ENCODE results near the gene CLMN. TPM values are rescaled to one million over a fixed set of nuclear protein-coding genes. Genes with fewer than 3 reads are reported as not detected.
A peak's percentile ranks its signal among the peaks of the same experiment; 100 is the strongest.

The CLMN gene
- total and polyA plus RNA-seq, 8 donors, result 5.3 to 42.9 (median 20.1) TPM

GRCh38 chr14:95227279-95227860 lies 92.3 kb downstream of the CLMN start:
- 21 to 48% (median 28%) methylated on average over 19 of the region's 19 CpGs for WGBS, 5 donors
- peak overlapping the region; percentile 23 to 65 (median 44) for H3K27ac ChIP-seq
- no peaks in the 10 kb centered on the region for H3K27me3 ChIP-seq
- H3K36me3 ChIP-seq, result peaks cover 0 to 4% (median under 1%) of the 10 kb centered on the region in 4 donors
- H3K4me3 ChIP-seq, result no peak overlapping the region
- H3K4me1 ChIP-seq, result peaks cover 9 to 25% (median 21%) of the 10 kb centered on the region in 4 donors
- TF ChIP-seq CTCF (IDR thresholded peaks at IDR 0.05), result no peak
- no peak for TF ChIP-seq POLR2A (IDR thresholded peaks at IDR 0.05)
- no peak for TF ChIP-seq EP300 (IDR thresholded peaks at IDR 0.05)
- TF ChIP-seq POLR2AphosphoS5 (IDR thresholded peaks at IDR 0.05), result no peak
- H3K9me3 ChIP-seq, result no peaks in the 10 kb centered on the region
- intact Hi-C loops (cut with DNase I; ENCODE audit: low total_unique reads), result no loop called here
- peak; percentile 57 to 79 for DNase-seq

GRCh38 chr14:95226801-95227200 lies 92.9 kb downstream of the CLMN start:
- intact Hi-C loops (cut with DNase I; ENCODE audit: low total_unique reads), result no loop called here
- no peak overlapping the region for H3K4me3 ChIP-seq
- peaks cover 3 to 19% (median 16%) of the 10 kb centered on the region in 4 donors for H3K4me1 ChIP-seq
- no peaks in the 10 kb centered on the region for H3K9me3 ChIP-seq
- TF ChIP-seq EP300 (IDR thresholded peaks at IDR 0.05) (no peak), POLR2A (IDR thresholded peaks at IDR 0.05) (no peak), CTCF (IDR thresholded peaks at IDR 0.05) (no peak), POLR2AphosphoS5 (IDR thresholded peaks at IDR 0.05) (no peak)
- no peaks in the 10 kb centered on the region for H3K27me3 ChIP-seq
- H3K36me3 ChIP-seq, result peaks cover 0 to 8% (median 3%) of the 10 kb centered on the region in 4 donors
- peak overlapping the region; percentile 23 to 52 (median 34) for H3K27ac ChIP-seq
- no peak for DNase-seq
- WGBS, 5 donors, result 71 to 78% (median 75%) methylated on average over 8 of the region's 8 CpGs

- TF ChIP-seq CTCF (IDR thresholded peaks at IDR 0.05), result no peak
- no peak for TF ChIP-seq POLR2AphosphoS5 (IDR thresholded peaks at IDR 0.05)
- TF ChIP-seq POLR2A (IDR thresholded peaks at IDR 0.05), result no peak
- TF ChIP-seq EP300 (IDR thresholded peaks at IDR 0.05), result no peak
- Histone ChIP-seq H3K4me3 (no peak overlapping the region), H3K9me3 (no peaks in the 10 kb centered on the region), H3K4me1 (peaks cover 0 to 18% (median 14%) of the 10 kb centered on the region in 4 donors), H3K27ac (no peak overlapping the region), H3K27me3 (no peaks in the 10 kb centered on the region), H3K36me3 (peaks cover 0 to 20% (median 15%) of the 10 kb centered on the region in 4 donors)
- 82 to 90% (median 86%) methylated on average over 7 of the region's 7 CpGs for WGBS, 5 donors
- DNase-seq, result no peak
- intact Hi-C loops (cut with DNase I; ENCODE audit: low total_unique reads), result no loop called here
Observed at GRCh38 chr14:95225251-95225887, 94.3 kb downstream of the CLMN start.

GRCh38 chr14:95222870-95223398 lies 96.8 kb downstream of the CLMN start:
- H3K4me1 ChIP-seq, result peaks cover 0 to 14% (median 14%) of the 10 kb centered on the region in 4 donors
- no peak for TF ChIP-seq EP300 (IDR thresholded peaks at IDR 0.05)
- no peak for TF ChIP-seq CTCF (IDR thresholded peaks at IDR 0.05)
- TF ChIP-seq POLR2AphosphoS5 (IDR thresholded peaks at IDR 0.05), result no peak
- no peak for TF ChIP-seq POLR2A (IDR thresholded peaks at IDR 0.05)
- intact Hi-C loops (cut with DNase I; ENCODE audit: low total_unique reads), result no loop called here
- WGBS, 5 donors, result 61 to 73% (median 67%) methylated on average over 3 of the region's 3 CpGs
- DNase-seq, result peak in 1 of 2 donors; percentile 71
- peaks cover 0 to 35% (median 28%) of the 10 kb centered on the region in 4 donors for H3K36me3 ChIP-seq
- H3K9me3 ChIP-seq, result no peaks in the 10 kb centered on the region
- no peak overlapping the region for H3K27ac ChIP-seq
- no peaks in the 10 kb centered on the region for H3K27me3 ChIP-seq
- H3K4me3 ChIP-seq, result no peak overlapping the region
